ENCODE measurements around the gene ZNF646. TPM values are rescaled to one million over a fixed set of nuclear protein-coding genes. Genes with fewer than 3 reads are reported as not detected.

The ZNF646 gene
- total and polyA plus RNA-seq, 2 of the 13 experiments (the other 11 are each of a cell fraction or from before 2014, with no cell fraction given) = 3.4 to 10.9 TPM

DNA sequence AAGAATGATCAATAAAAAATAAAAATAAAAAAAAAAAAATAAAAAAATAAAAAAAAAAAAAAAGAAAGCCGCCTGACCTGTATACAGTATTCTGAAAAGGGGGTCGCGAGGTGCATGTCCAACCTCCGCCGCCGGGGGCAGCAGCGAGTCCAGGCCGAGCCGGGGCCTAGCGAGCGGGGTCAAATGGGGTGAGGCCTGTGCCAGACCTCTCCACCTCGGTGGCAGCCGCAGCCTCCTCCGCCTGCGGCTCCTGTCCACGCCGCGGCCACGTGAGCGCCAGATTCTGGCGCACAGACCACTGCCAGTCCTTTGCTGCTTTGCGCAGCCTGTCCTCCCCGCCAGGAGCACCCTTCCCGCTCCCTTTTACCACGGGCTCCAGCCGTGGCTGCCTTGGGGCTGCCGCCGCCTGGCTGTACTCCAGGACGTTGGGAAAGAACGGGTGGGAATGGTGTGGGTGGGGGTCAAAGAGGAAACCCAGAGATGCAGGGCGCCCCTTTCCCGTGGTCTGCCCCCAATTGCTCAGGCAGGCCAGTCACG, 31.5 kb downstream of the ZNF646 start (continued):
- TF ChIP-seq, protein P1, sequence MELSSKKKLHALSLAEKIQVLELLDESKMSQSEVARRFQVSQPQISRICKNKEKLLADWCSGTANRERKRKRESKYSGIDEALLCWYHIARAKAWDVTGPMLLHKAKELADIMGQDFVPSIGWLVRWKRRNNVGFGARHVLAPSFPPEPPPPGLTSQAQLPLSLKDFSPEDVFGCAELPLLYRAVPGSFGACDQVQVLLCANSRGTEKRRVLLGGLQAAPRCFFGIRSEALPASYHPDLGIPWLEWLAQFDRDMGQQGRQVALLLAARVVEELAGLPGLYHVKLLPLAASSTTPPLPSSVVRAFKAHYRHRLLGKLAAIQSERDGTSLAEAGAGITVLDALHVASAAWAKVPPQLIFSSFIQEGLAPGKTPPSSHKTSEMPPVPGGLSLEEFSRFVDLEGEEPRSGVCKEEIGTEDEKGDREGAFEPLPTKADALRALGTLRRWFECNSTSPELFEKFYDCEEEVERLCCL (CRISPR knock-in tag; IDR thresholded peaks at IDR 0.05; ENCODE audit: borderline replicate concordance) = peak; percentile 78; the same call in 1 of the 2 replicates
- TF ChIP-seq ZNF225 (CRISPR knock-in tag; IDR thresholded peaks at IDR 0.05) (0 out of 2 replicates have a peak, but pooled peaks have one; percentile 46), ZSCAN21 (CRISPR knock-in tag; IDR thresholded peaks at IDR 0.05; ENCODE audit: borderline replicate concordance) (peak; percentile 98), MTF1 (CRISPR knock-in tag; IDR thresholded peaks at IDR 0.05) (no peak; the same call in 1 of the 2 replicates), ZNF780A (CRISPR knock-in tag; IDR thresholded peaks at IDR 0.05) (peak; percentile 89), ZNF20 (CRISPR knock-in tag; IDR thresholded peaks at IDR 0.05) (no peak), ZNF138 (CRISPR knock-in tag; IDR thresholded peaks at IDR 0.05; ENCODE audit: low read depth) (peak; percentile 78; the same call in 1 of the 2 replicates), ZBTB7A (CRISPR knock-in tag; IDR thresholded peaks at IDR 0.05) (peak; percentile 91), KLF9 (CRISPR knock-in tag; IDR thresholded peaks at IDR 0.05; ENCODE audit: low read depth) (0 out of 2 replicates have a peak, but pooled peaks have one; percentile 58), KLF6 (CRISPR knock-in tag; IDR thresholded peaks at IDR 0.05) (peak; percentile 86), FOXK1 (CRISPR knock-in tag; IDR thresholded peaks at IDR 0.05; ENCODE audit: borderline replicate concordance, low read depth) (peak; percentile 94), DPF2 (CRISPR knock-in tag; IDR thresholded peaks at IDR 0.05; ENCODE audit: borderline replicate concordance, low read depth) (peak; percentile 81; the same call in 1 of the 2 replicates), ZFP90 (CRISPR knock-in tag; IDR thresholded peaks at IDR 0.05; ENCODE audit: borderline replicate concordance) (peak; percentile 89)
- TF ChIP-seq, protein P2, sequence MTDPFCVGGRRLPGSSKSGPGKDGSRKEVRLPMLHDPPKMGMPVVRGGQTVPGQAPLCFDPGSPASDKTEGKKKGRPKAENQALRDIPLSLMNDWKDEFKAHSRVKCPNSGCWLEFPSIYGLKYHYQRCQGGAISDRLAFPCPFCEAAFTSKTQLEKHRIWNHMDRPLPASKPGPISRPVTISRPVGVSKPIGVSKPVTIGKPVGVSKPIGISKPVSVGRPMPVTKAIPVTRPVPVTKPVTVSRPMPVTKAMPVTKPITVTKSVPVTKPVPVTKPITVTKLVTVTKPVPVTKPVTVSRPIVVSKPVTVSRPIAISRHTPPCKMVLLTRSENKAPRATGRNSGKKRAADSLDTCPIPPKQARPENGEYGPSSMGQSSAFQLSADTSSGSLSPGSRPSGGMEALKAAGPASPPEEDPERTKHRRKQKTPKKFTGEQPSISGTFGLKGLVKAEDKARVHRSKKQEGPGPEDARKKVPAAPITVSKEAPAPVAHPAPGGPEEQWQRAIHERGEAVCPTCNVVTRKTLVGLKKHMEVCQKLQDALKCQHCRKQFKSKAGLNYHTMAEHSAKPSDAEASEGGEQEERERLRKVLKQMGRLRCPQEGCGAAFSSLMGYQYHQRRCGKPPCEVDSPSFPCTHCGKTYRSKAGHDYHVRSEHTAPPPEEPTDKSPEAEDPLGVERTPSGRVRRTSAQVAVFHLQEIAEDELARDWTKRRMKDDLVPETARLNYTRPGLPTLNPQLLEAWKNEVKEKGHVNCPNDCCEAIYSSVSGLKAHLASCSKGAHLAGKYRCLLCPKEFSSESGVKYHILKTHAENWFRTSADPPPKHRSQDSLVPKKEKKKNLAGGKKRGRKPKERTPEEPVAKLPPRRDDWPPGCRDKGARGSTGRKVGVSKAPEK (CRISPR knock-in tag; IDR thresholded peaks at IDR 0.05; ENCODE audit: borderline replicate concordance) = peak; percentile 95; the same call in 1 of the 2 replicates
- TF ChIP-seq, protein P3, sequence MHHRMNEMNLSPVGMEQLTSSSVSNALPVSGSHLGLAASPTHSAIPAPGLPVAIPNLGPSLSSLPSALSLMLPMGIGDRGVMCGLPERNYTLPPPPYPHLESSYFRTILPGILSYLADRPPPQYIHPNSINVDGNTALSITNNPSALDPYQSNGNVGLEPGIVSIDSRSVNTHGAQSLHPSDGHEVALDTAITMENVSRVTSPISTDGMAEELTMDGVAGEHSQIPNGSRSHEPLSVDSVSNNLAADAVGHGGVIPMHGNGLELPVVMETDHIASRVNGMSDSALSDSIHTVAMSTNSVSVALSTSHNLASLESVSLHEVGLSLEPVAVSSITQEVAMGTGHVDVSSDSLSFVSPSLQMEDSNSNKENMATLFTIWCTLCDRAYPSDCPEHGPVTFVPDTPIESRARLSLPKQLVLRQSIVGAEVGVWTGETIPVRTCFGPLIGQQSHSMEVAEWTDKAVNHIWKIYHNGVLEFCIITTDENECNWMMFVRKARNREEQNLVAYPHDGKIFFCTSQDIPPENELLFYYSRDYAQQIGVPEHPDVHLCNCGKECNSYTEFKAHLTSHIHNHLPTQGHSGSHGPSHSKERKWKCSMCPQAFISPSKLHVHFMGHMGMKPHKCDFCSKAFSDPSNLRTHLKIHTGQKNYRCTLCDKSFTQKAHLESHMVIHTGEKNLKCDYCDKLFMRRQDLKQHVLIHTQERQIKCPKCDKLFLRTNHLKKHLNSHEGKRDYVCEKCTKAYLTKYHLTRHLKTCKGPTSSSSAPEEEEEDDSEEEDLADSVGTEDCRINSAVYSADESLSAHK (CRISPR knock-in tag; IDR thresholded peaks at IDR 0.05; ENCODE audit: borderline replicate concordance) = 0 out of 2 replicates have a peak, but pooled peaks have one; percentile 78
- TF ChIP-seq, protein P4, sequence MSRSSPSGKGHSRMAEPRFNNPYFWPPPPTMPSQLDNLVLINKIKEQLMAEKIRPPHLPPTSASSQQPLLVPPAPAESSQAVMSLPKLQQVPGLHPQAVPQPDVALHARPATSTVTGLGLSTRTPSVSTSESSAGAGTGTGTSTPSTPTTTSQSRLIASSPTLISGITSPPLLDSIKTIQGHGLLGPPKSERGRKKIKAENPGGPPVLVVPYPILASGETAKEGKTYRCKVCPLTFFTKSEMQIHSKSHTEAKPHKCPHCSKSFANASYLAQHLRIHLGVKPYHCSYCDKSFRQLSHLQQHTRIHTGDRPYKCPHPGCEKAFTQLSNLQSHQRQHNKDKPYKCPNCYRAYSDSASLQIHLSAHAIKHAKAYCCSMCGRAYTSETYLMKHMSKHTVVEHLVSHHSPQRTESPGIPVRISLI (CRISPR knock-in tag; IDR thresholded peaks at IDR 0.05; ENCODE audit: borderline replicate concordance) = peak; percentile 73; the same call in 1 of the 2 replicates
- TF ChIP-seq, protein P5, sequence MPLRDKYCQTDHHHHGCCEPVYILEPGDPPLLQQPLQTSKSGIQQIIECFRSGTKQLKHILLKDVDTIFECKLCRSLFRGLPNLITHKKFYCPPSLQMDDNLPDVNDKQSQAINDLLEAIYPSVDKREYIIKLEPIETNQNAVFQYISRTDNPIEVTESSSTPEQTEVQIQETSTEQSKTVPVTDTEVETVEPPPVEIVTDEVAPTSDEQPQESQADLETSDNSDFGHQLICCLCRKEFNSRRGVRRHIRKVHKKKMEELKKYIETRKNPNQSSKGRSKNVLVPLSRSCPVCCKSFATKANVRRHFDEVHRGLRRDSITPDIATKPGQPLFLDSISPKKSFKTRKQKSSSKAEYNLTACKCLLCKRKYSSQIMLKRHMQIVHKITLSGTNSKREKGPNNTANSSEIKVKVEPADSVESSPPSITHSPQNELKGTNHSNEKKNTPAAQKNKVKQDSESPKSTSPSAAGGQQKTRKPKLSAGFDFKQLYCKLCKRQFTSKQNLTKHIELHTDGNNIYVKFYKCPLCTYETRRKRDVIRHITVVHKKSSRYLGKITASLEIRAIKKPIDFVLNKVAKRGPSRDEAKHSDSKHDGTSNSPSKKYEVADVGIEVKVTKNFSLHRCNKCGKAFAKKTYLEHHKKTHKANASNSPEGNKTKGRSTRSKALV (CRISPR knock-in tag; IDR thresholded peaks at IDR 0.05) = peak; percentile 93
